RWPE2 (cell line): ENCODE measurements around the gene NPAS1.

Experiments used
- ATAC-seq: fragments of 200-7000 bp; cut with Tn5 transposase; 3 replicates; pipeline ENCODE4 v1.9.1; 2021; ENCODE audit warnings: low read depth
- DNase-seq: peaks from one replicate; pipeline ENCODE4 v3.0.0-alpha.2; 2020; ENCODE audit warnings: low spot score
- H3K27ac ChIP-seq: fragments of 450-650 bp; 2 replicates; pipeline ENCODE4 v1.5.1; 2017; ENCODE audit warnings: mild to moderate bottlenecking; ENCODE audit not compliant: poor library complexity, severe bottlenecking
- H3K27me3 ChIP-seq: fragments of 250-450 bp; sonication (Bioruptor Pico); 2 replicates; pipeline ENCODE4 v1.5.1; 2021; ENCODE audit warnings: mild to moderate bottlenecking, moderate library complexity; ENCODE audit not compliant: insufficient read depth, poor library complexity, severe bottlenecking
- H3K36me3 ChIP-seq: fragments of 250-450 bp; sonication (Bioruptor Pico); 2 replicates; pipeline ENCODE4 v1.5.1; 2020; ENCODE audit warnings: low read depth, mild to moderate bottlenecking, moderate library complexity
- H3K4me1 ChIP-seq: fragments of 250-450 bp; sonication (Bioruptor Pico); 2 replicates; pipeline ENCODE4 v1.5.1; 2021; ENCODE audit warnings: mild to moderate bottlenecking, moderate library complexity; ENCODE audit not compliant: insufficient read depth, poor library complexity, severe bottlenecking
- H3K4me3 ChIP-seq: fragments of 250-450 bp; sonication (Bioruptor Pico); 2 replicates; pipeline ENCODE4 v1.5.1; 2021; ENCODE audit warnings: mild to moderate bottlenecking, moderate library complexity; ENCODE audit not compliant: severe bottlenecking
- H3K9me3 ChIP-seq: fragments of 250-450 bp; sonication (Bioruptor Pico); 2 replicates; pipeline ENCODE4 v1.5.1; 2021; ENCODE audit warnings: mild to moderate bottlenecking, moderate library complexity; ENCODE audit not compliant: severe bottlenecking
- CTCF ChIP-seq: fragments of 450-650 bp; IDR thresholded peaks from one replicate; pipeline ENCODE4 v1.5.1; 2017; ENCODE audit warnings: mild to moderate bottlenecking, moderate library complexity; ENCODE audit not compliant: poor library complexity, severe bottlenecking

Gene NPAS1

GRCh38 chr19:47040869-47041268 lies 21.2 kb downstream of the NPAS1 start:
- DNase-seq: no peak
- H3K36me3 ChIP-seq: no peaks in the 10 kb centered on the region
- H3K27me3 ChIP-seq: no peaks in the 10 kb centered on the region
- no peak overlapping the region for H3K4me3 ChIP-seq
- ATAC-seq: no peak
- no peak for TF ChIP-seq CTCF
- H3K9me3 ChIP-seq: no peaks in the 10 kb centered on the region
- H3K27ac ChIP-seq: no peak overlapping the region
- H3K4me1 ChIP-seq: no peaks in the 10 kb centered on the region

- H3K36me3 ChIP-seq: no peaks in the 10 kb centered on the region
- H3K27ac ChIP-seq: no peak overlapping the region
- H3K4me3 ChIP-seq: no peak overlapping the region
- ATAC-seq (no peak), DNase-seq (no peak)
- TF ChIP-seq CTCF: no peak
- no peaks in the 10 kb centered on the region for H3K9me3 ChIP-seq
- H3K27me3 ChIP-seq: no peaks in the 10 kb centered on the region
- H3K4me1 ChIP-seq: peaks cover 3% of the 10 kb centered on the region
Measured at GRCh38 chr19:47044946-47045866, 25.6 kb downstream of the NPAS1 start.

GRCh38 chr19:47045867-47046470 lies 26.3 kb downstream of the NPAS1 start:
- Histone ChIP-seq H3K4me1 (peaks cover 3% of the 10 kb centered on the region), H3K4me3 (no peak overlapping the region), H3K27me3 (no peaks in the 10 kb centered on the region), H3K36me3 (no peaks in the 10 kb centered on the region), H3K9me3 (no peaks in the 10 kb centered on the region), H3K27ac (no peak overlapping the region)
- no peak for DNase-seq
- no peak for TF ChIP-seq CTCF
- no peak for ATAC-seq

GRCh38 chr19:47047272-47047762 lies 27.7 kb downstream of the NPAS1 start:
- no peaks in the 10 kb centered on the region for H3K27me3 ChIP-seq
- TF ChIP-seq CTCF: no peak
- H3K4me3 ChIP-seq: peak overlapping the region; percentile 87
- H3K4me1 ChIP-seq: peaks cover 3% of the 10 kb centered on the region
- ATAC-seq: no peak
- H3K36me3 ChIP-seq: no peaks in the 10 kb centered on the region
- no peaks in the 10 kb centered on the region for H3K9me3 ChIP-seq
- peak overlapping the region; percentile 29 for H3K27ac ChIP-seq
- no peak for DNase-seq
